DOHH2 (cell line): ENCODE results near the gene CBX4.

ENCODE experiments used
- H3F3A ChIP-seq: fragments of 200-600 bp; sonication (generic), shearing (Covaris generic); 2 replicates; pipeline ENCODE4 v1.6.0; 2016; ENCODE audit warnings: antibody characterized with exemption, mild to moderate bottlenecking; ENCODE audit not compliant: control insufficient read depth, insufficient read depth
- H3K27ac ChIP-seq: fragments of 200-600 bp; sonication (generic); 2 replicates; pipeline ENCODE4 v1.5.1; 2014; ENCODE audit warnings: low read depth, mild to moderate bottlenecking, low read length, moderate library complexity
- H3K27me3 ChIP-seq: fragments of 200-600 bp; sonication (generic); 2 replicates; pipeline ENCODE4 v1.6.1; 2014; ENCODE audit warnings: mild to moderate bottlenecking, low read length, mixed read lengths; ENCODE audit not compliant: control insufficient read depth
- H3K36me3 ChIP-seq: fragments of 200-600 bp; sonication (generic); 2 replicates; pipeline ENCODE4 v1.6.1; 2014; ENCODE audit warnings: mild to moderate bottlenecking, low read length, moderate library complexity, mixed read lengths; ENCODE audit not compliant: control insufficient read depth
- H3K4me1 ChIP-seq: fragments of 200-600 bp; sonication (generic); 2 replicates; pipeline ENCODE4 v1.6.1; 2014; ENCODE audit warnings: mild to moderate bottlenecking, low read length, mixed read lengths; ENCODE audit not compliant: control insufficient read depth
- H3K4me2 ChIP-seq: fragments of 200-600 bp; sonication (generic); 2 replicates; pipeline ENCODE4 v1.6.0; 2014; ENCODE audit warnings: mild to moderate bottlenecking, low read length, moderate library complexity
- H3K4me3 ChIP-seq: fragments of 200-600 bp; sonication (generic); 2 replicates; pipeline ENCODE4 v1.5.1; 2014; ENCODE audit warnings: mild to moderate bottlenecking, low read length, mixed read lengths
- H3K79me2 ChIP-seq: fragments of 200-600 bp; sonication (generic); 2 replicates; pipeline ENCODE4 v1.6.1; 2014; ENCODE audit warnings: mild to moderate bottlenecking, low read length, mixed read lengths; ENCODE audit not compliant: control insufficient read depth
- H3K9me2 ChIP-seq: fragments of 200-600 bp; sonication (generic); replicated peaks from 2 replicates; pipeline ENCODE4 v1.6.1; 2014; ENCODE audit warnings: mild to moderate bottlenecking, low read length, mixed read lengths; ENCODE audit not compliant: control insufficient read depth
- H3K9me3 ChIP-seq: fragments of 200-600 bp; sonication (generic); 2 replicates; pipeline ENCODE4 v1.6.1; 2014; ENCODE audit warnings: antibody characterized with exemption, low read length, mixed read lengths; ENCODE audit not compliant: control insufficient read depth, insufficient read depth
- H4K20me1 ChIP-seq: fragments of 200-600 bp; sonication (generic); 2 replicates; pipeline ENCODE4 v1.6.0; 2014; ENCODE audit warnings: low read depth, mild to moderate bottlenecking, antibody characterized with exemption, low read length, moderate library complexity; ENCODE audit not compliant: control insufficient read depth, insufficient read depth
- CTCF ChIP-seq: fragments of 200-600 bp; sonication (generic); IDR thresholded peaks from one replicate; pipeline ENCODE4 v1.5.1; 2014; ENCODE audit warnings: antibody characterized with exemption, mild to moderate bottlenecking, low read depth, low read length; ENCODE audit not compliant: poor library complexity, severe bottlenecking
- EZH2phosphoT487 ChIP-seq: fragments of 200-600 bp; sonication (generic); IDR thresholded peaks from 2 replicates; pipeline ENCODE4 v1.6.1; 2017; ENCODE audit warnings: borderline replicate concordance, mild to moderate bottlenecking, antibody characterized with exemption, low read length, moderate library complexity, mixed read lengths

CBX4 gene

GRCh38 chr17:79831265-79832217, 7.7 kb downstream of the CBX4 start:
- Histone ChIP-seq H4K20me1 (peaks cover 23% of the 10 kb centered on the region), H3K79me2 (peaks cover 32% of the 10 kb centered on the region), H3K27me3 (no peaks in the 10 kb centered on the region), H3K4me1 (peaks cover 52% of the 10 kb centered on the region), H3K27ac (no peak overlapping the region), H3K9me2 (no peaks in the 10 kb centered on the region), H3F3A (peaks cover 14% of the 10 kb centered on the region), H3K4me2 (no peak overlapping the region), H3K9me3 (no peaks in the 10 kb centered on the region), H3K4me3 (no peak overlapping the region), H3K36me3 (peaks cover 35% of the 10 kb centered on the region)
- TF ChIP-seq EZH2phosphoT487 (no peak), CTCF (no peak)

- Histone ChIP-seq H3K4me3 (no peak overlapping the region), H3K9me3 (no peaks in the 10 kb centered on the region), H3K27ac (no peak overlapping the region), H3K79me2 (peaks cover 25% of the 10 kb centered on the region), H3K4me2 (no peak overlapping the region), H3K36me3 (peaks cover 28% of the 10 kb centered on the region), H3F3A (peaks cover 14% of the 10 kb centered on the region), H3K27me3 (no peaks in the 10 kb centered on the region), H3K9me2 (no peaks in the 10 kb centered on the region), H3K4me1 (peaks cover 52% of the 10 kb centered on the region), H4K20me1 (peaks cover 16% of the 10 kb centered on the region)
- no peak for TF ChIP-seq EZH2phosphoT487
- no peak for TF ChIP-seq CTCF
Observed at GRCh38 chr17:79830763-79831264, 8.4 kb downstream of the CBX4 start.

- Histone ChIP-seq H3K4me2 (no peak overlapping the region), H3K4me1 (peaks cover 49% of the 10 kb centered on the region), H3K79me2 (peaks cover 19% of the 10 kb centered on the region), H3K27me3 (no peaks in the 10 kb centered on the region), H3K9me3 (no peaks in the 10 kb centered on the region), H3K27ac (no peak overlapping the region), H3K36me3 (peaks cover 23% of the 10 kb centered on the region), H3K4me3 (no peak overlapping the region), H3F3A (peaks cover 14% of the 10 kb centered on the region), H3K9me2 (no peaks in the 10 kb centered on the region), H4K20me1 (peaks cover 11% of the 10 kb centered on the region; the same call in 1 of the 2 replicates)
- TF ChIP-seq CTCF (no peak), EZH2phosphoT487 (no peak)
Observed at GRCh38 chr17:79830303-79830702, 8.9 kb downstream of the CBX4 start.
